Sigmoid colon (tissue), 7 donors: ENCODE results near the gene MAST4. TPM values are rescaled to one million over a fixed set of nuclear protein-coding genes. Genes with fewer than 3 reads are reported as not detected.

Source experiments
- DNase-seq: peaks from one replicate; pipeline ENCODE4 v3.0.0-alpha.2; 2019
- H3K27ac ChIP-seq, 4 donors: fragments of 200-600 bp; sonication (generic); one replicate each; pipeline ENCODE4 v1.5.1; 2016 to 2019; ENCODE audit warnings: mild to moderate bottlenecking in 1 of 4
- H3K27me3 ChIP-seq, 3 donors: fragments of 200-600 bp; sonication (generic); one replicate each; pipeline ENCODE4 v1.5.1; 2019; ENCODE audit warnings: mild to moderate bottlenecking in 1 of 3
- H3K36me3 ChIP-seq, 4 donors: fragments of 200-600 bp; sonication (generic); one replicate each; pipeline ENCODE4 v1.5.1; 2016 to 2019
- H3K4me1 ChIP-seq, 4 donors: fragments of 200-600 bp; sonication (generic); one replicate each; pipeline ENCODE4 v1.5.1; 2017 to 2019
- H3K4me3 ChIP-seq, 4 donors: fragments of 200-600 bp; sonication (generic); one replicate each; pipeline ENCODE4 v1.5.1; 2017 to 2019; ENCODE audit warnings: mild to moderate bottlenecking in 2 of 4, moderate library complexity in 1 of 4
- H3K9me3 ChIP-seq, 4 donors: fragments of 200-600 bp in 3 of 4; sonication (generic) in 3 of 4; one replicate each; pipeline versions ENCODE4 v1.5.1 to v1.6.1; 2013 to 2019
- EP300 ChIP-seq, 4 donors: sonication (generic); formaldehyde crosslinking; IDR thresholded peaks; one replicate each; pipeline ENCODE4 v1.6.1; 2017; ENCODE audit warnings: antibody characterized with exemption in 4 of 4
- POLR2A ChIP-seq, 2 donors: fragments of 450-650 bp; IDR thresholded peaks; one replicate each; pipeline ENCODE4 v1.6.1; 2016; ENCODE audit warnings: antibody characterized with exemption in 2 of 2, mild to moderate bottlenecking in 2 of 2, moderate library complexity in 2 of 2
- POLR2AphosphoS5 ChIP-seq, 4 donors: sonication (generic); formaldehyde crosslinking; IDR thresholded peaks; one replicate each; pipeline ENCODE4 v1.6.1; 2017; ENCODE audit warnings: antibody characterized with exemption in 4 of 4
- WGBS, 2 donors: extraction: QIAGEN DNeasy Blood & Tissue Kit; methylation state at CpG; one replicate each; pipeline ENCODE4 v1.1.7; 2013; 5-methylcytosine and 5-hydroxymethylcytosine counted together
- intact Hi-C: fragments of 100-400 bp; cut with DNase I; formaldehyde crosslinking; loops from one replicate; pipeline ENCODE4 v1.15.1; 2023
- polyA plus RNA-seq, 3 donors: library from polyadenylated mRNA; stranded (reverse); fragments of 200-250 nt; gene quantifications; one replicate each; pipeline ENCODE4 v1.2.3, GENCODE V29; 2013
- total RNA-seq, 4 donors: library from RNA; depleted of rRNA; stranded (reverse); fragments of >200 nt; gene quantifications; one replicate each; pipeline ENCODE4 v1.1.0, GENCODE V29; 2016
- TF ChIP-seq, protein P1 (sequence below), 4 experiments: fragments of 450-650 bp in 3 of 4; fragments of 200-600 bp in 1 of 4; IDR thresholded peaks; one replicate each; pipeline ENCODE4 v1.5.1; 2016 to 2019; ENCODE audit warnings: antibody characterized with exemption in 4 of 4, mild to moderate bottlenecking in 3 of 4, moderate library complexity in 2 of 4
- donor health status: healthy with polysubstance abuse.
- donor health status: Bipolar disorder and iron deficiency.
- donor health status: healthy.

Gene MAST4
- total and polyA plus RNA-seq, 7 donors, result 1.6 to 30.7 (median 15.7) TPM

DNA sequence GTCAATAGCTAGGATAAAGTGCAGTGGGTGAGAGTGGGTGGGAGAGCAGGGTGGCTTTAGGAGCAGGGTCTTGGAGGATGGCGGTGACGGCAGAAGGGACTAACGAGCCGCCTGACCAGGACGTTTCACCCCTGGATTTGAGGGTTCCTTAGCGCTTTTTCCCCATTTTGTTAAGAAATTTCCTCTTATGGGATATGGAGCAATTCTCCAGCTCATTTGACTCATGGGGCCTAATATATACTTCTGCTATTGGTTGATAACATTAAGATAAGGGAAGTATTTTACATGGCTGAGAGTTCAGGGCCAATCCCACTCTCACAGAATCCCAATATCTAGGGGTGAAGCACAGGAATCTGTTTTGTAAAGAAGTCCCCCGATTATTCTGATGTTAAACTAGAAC is 582.8 kb downstream of the MAST4 start:
- Histone ChIP-seq H3K9me3 (peaks cover 0 to 3% (median 0%) of the 10 kb centered on the region in 4 donors), H3K27me3 (no peaks in the 10 kb centered on the region), H3K27ac (no peak overlapping the region), H3K36me3 (no peaks in the 10 kb centered on the region), H3K4me1 (peaks cover 0 to 5% (median 0%) of the 10 kb centered on the region in 4 donors), H3K4me3 (no peak overlapping the region)
- 96 to 97% methylated on average over 7 of the region's 7 CpGs for WGBS, 2 donors
- intact Hi-C loops, result no loop called here
- TF ChIP-seq, protein P1, sequence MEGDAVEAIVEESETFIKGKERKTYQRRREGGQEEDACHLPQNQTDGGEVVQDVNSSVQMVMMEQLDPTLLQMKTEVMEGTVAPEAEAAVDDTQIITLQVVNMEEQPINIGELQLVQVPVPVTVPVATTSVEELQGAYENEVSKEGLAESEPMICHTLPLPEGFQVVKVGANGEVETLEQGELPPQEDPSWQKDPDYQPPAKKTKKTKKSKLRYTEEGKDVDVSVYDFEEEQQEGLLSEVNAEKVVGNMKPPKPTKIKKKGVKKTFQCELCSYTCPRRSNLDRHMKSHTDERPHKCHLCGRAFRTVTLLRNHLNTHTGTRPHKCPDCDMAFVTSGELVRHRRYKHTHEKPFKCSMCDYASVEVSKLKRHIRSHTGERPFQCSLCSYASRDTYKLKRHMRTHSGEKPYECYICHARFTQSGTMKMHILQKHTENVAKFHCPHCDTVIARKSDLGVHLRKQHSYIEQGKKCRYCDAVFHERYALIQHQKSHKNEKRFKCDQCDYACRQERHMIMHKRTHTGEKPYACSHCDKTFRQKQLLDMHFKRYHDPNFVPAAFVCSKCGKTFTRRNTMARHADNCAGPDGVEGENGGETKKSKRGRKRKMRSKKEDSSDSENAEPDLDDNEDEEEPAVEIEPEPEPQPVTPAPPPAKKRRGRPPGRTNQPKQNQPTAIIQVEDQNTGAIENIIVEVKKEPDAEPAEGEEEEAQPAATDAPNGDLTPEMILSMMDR (IDR thresholded peaks at IDR 0.05), result no peak
- TF ChIP-seq EP300 (IDR thresholded peaks at IDR 0.05), result no peak
- no peak for TF ChIP-seq POLR2AphosphoS5 (IDR thresholded peaks at IDR 0.05)
- no peak for TF ChIP-seq POLR2A (IDR thresholded peaks at IDR 0.05)
- no peak for DNase-seq

- DNase-seq, result no peak
- intact Hi-C loops, result no loop called here
- TF ChIP-seq, protein P1 (IDR thresholded peaks at IDR 0.05), result no peak
- TF ChIP-seq POLR2A (IDR thresholded peaks at IDR 0.05), result no peak
- 49 to 70% methylated on average over 5 of the region's 5 CpGs for WGBS, 2 donors
- Histone ChIP-seq H3K27ac (no peak overlapping the region), H3K27me3 (no peaks in the 10 kb centered on the region), H3K4me1 (peaks cover 0 to 5% (median 0%) of the 10 kb centered on the region in 4 donors), H3K9me3 (peaks cover 0 to 3% (median 0%) of the 10 kb centered on the region in 4 donors), H3K36me3 (no peaks in the 10 kb centered on the region), H3K4me3 (no peak overlapping the region)
These were observed 583.6 kb downstream of the MAST4 start for GRCh38 chr5:67179697-67180361.

DNA sequence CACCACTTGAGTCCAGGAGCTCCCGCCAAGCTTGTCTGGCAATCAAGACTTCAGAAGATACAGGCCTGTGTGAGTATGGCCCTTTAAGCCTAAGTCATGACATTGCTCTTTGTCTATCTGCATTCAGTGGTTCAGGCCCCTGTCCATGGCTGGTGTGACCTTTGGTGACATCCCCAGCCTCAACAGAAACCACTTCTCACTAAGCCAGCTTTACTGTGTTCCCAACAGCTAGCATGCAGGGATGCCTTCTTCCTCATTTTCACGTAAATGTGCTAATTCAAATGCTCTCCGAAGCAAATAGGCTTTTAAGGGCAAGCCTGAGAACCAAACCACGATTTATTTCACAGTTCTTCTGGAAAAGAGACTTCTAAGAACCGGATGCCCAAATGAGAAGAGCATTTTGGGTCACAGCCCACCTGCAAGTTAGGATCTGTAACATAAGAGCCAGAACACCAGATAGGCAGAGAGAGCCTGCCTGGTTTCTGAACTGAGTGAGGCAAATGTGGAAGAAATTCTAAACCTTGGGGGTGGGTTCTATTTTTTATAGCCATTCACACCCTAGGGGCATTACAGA is 585.5 kb downstream of the MAST4 start:
- WGBS, 2 donors, result 59 to 85% methylated on average over 5 of the region's 5 CpGs
- no peak overlapping the region for H3K4me3 ChIP-seq
- TF ChIP-seq POLR2AphosphoS5 (IDR thresholded peaks at IDR 0.05) (no peak), POLR2A (IDR thresholded peaks at IDR 0.05) (no peak), EP300 (IDR thresholded peaks at IDR 0.05) (no peak)
- TF ChIP-seq, protein P1 (IDR thresholded peaks at IDR 0.05), result no peak
- H3K36me3 ChIP-seq, result no peaks in the 10 kb centered on the region
- peaks cover 0 to 2% (median 0%) of the 10 kb centered on the region in 4 donors for H3K9me3 ChIP-seq
- DNase-seq, result no peak
- intact Hi-C loops, result no loop called here
- H3K27me3 ChIP-seq, result no peaks in the 10 kb centered on the region
- peaks cover 0 to 5% (median 0%) of the 10 kb centered on the region in 4 donors for H3K4me1 ChIP-seq
- peak overlapping the region in 2 of 4 donors; percentile 31 to 51 for H3K27ac ChIP-seq

GRCh38 chr5:67182301-67182790 is 586.2 kb downstream of the MAST4 start:
- no peaks in the 10 kb centered on the region for H3K27me3 ChIP-seq
- peak; percentile 81 for DNase-seq
- peaks cover 0 to 5% (median 0%) of the 10 kb centered on the region in 4 donors for H3K4me1 ChIP-seq
- no peaks in the 10 kb centered on the region for H3K9me3 ChIP-seq
- intact Hi-C loops, result no loop called here
- H3K4me3 ChIP-seq, result no peak overlapping the region
- H3K36me3 ChIP-seq, result no peaks in the 10 kb centered on the region
- H3K27ac ChIP-seq, result peak overlapping the region in 2 of 4 donors; percentile 31 to 51
- 51 to 79% methylated on average over 6 of the region's 6 CpGs for WGBS, 2 donors
- peak in 2 of 4 donors; percentile 11 to 43 for TF ChIP-seq POLR2AphosphoS5 (IDR thresholded peaks at IDR 0.05)
- no peak for TF ChIP-seq POLR2A (IDR thresholded peaks at IDR 0.05)

DNA sequence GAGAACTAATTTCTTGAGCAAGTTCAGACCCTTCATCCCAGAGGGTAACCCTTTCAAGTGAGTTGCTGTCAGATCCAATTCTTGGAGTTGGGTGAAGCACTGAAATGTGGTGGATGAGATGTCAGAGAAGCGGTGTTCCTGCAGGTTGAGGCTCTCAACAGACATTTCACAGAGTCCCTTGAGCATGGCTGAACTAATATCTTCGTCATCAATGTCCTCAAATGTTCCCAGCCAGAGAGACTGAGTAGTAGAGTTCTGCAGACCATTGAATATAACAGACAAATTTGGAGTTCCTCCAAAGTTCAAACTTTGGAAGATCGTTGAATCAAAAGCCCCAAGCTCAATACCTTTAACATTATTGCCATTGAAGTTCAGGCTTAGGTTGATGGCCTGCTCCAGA is 587.7 kb downstream of the MAST4 start:
- Histone ChIP-seq H3K36me3 (no peaks in the 10 kb centered on the region), H3K9me3 (no peaks in the 10 kb centered on the region), H3K4me3 (no peak overlapping the region), H3K27ac (no peak overlapping the region), H3K4me1 (peaks cover 0 to 5% (median 0%) of the 10 kb centered on the region in 4 donors), H3K27me3 (no peaks in the 10 kb centered on the region)
- intact Hi-C loops, result no loop called here
- no peak for DNase-seq
- 95 to 97% methylated on average over 3 of the region's 3 CpGs for WGBS, 2 donors
- TF ChIP-seq, protein P1 (IDR thresholded peaks at IDR 0.05), result no peak
- no peak for TF ChIP-seq EP300 (IDR thresholded peaks at IDR 0.05)
- TF ChIP-seq POLR2AphosphoS5 (IDR thresholded peaks at IDR 0.05), result no peak
- no peak for TF ChIP-seq POLR2A (IDR thresholded peaks at IDR 0.05)
